Measurements from ENCODE around the gene AIG1. TPM values are rescaled to one million over a fixed set of nuclear protein-coding genes. Genes with fewer than 3 reads are reported as not detected.

AIG1 gene
- total RNA-seq, 1 donor from 2014 or later = 14.3 TPM

DNA sequence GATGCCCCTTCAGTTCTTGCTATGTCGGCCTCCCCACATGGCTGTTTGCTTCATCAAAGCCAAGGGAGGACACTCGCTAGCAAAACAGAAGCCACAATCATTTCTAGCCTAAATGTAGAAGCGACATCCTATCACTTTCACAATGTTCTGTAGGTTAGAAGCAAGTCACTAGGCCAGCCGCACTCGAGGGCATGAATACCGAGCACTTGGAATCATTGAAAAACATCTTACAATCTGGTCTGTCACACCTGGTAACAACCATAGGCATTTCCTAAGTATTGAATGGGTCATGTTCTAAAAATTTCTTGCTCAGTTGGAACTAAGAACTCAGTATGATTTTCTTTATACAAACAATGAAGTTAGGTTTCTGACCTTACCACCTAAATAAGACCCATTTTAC, 192.3 kb downstream of the AIG1 start:
- Mint-ChIP-seq H3K27ac (ENCODE audit: unreplicated experiment) (no peak overlapping the region), H3K27me3 (ENCODE audit: unreplicated experiment) (no peaks in the 10 kb centered on the region), H3K4me3 (ENCODE audit: unreplicated experiment) (no peak overlapping the region), H3K4me1 (ENCODE audit: low read depth, unreplicated experiment) (no peaks in the 10 kb centered on the region), H3K36me3 (ENCODE audit: unreplicated experiment) (no peaks in the 10 kb centered on the region), H3K9me3 (ENCODE audit: unreplicated experiment) (no peaks in the 10 kb centered on the region)
- TF ChIP-seq, protein P1, sequence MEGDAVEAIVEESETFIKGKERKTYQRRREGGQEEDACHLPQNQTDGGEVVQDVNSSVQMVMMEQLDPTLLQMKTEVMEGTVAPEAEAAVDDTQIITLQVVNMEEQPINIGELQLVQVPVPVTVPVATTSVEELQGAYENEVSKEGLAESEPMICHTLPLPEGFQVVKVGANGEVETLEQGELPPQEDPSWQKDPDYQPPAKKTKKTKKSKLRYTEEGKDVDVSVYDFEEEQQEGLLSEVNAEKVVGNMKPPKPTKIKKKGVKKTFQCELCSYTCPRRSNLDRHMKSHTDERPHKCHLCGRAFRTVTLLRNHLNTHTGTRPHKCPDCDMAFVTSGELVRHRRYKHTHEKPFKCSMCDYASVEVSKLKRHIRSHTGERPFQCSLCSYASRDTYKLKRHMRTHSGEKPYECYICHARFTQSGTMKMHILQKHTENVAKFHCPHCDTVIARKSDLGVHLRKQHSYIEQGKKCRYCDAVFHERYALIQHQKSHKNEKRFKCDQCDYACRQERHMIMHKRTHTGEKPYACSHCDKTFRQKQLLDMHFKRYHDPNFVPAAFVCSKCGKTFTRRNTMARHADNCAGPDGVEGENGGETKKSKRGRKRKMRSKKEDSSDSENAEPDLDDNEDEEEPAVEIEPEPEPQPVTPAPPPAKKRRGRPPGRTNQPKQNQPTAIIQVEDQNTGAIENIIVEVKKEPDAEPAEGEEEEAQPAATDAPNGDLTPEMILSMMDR (IDR thresholded peaks at IDR 0.05; ENCODE audit: partially characterized antibody, unreplicated experiment) = no peak
- DNase-seq = no peak

DNA sequence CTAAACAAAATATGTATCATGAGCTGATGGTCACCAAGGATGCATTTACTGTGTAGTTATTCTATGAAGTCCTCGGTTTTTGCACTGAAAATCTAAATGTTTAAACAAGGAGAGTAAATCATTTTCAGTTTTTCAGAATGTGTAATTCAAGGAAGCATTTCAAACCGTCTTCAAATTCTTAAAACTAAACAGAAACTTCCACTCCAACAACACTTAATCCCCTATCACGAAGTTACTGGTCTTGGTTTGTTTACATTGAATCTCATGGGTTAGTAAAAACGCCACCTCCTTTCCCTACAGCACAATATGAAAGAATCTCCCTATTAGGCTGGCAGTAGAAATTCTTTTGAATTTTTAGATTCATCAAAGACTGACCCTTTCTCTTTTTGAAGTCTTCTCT, 192.9 kb downstream of the AIG1 start:
- no peak overlapping the region for H3K27ac Mint-ChIP-seq (ENCODE audit: unreplicated experiment)
- H3K27me3 Mint-ChIP-seq (ENCODE audit: unreplicated experiment) = peaks cover under 1% of the 10 kb centered on the region
- TF ChIP-seq, protein P1 (IDR thresholded peaks at IDR 0.05; ENCODE audit: partially characterized antibody, unreplicated experiment) = no peak
- H3K36me3 Mint-ChIP-seq (ENCODE audit: unreplicated experiment) = no peaks in the 10 kb centered on the region
- no peaks in the 10 kb centered on the region for H3K9me3 Mint-ChIP-seq (ENCODE audit: unreplicated experiment)
- no peak overlapping the region for H3K4me3 Mint-ChIP-seq (ENCODE audit: unreplicated experiment)
- no peaks in the 10 kb centered on the region for H3K4me1 Mint-ChIP-seq (ENCODE audit: low read depth, unreplicated experiment)
- DNase-seq = no peak

DNA sequence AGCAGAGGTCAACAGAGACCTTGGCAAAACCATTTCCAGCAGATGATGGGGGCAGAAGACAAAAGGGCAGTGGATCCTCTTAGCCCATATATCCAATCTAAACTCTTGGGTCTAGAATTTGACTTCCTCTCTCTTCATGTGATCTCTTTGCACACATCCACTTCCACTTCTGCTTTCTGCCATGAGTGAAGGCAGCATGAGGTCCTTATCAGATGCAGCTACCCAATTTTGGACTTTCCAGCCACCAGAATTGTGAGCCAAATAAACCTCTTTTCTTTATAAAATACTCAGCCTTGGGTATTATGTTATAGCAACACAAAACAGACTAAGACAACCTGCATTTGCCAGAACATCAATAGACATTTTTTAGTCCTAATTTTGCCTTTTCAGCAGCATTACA, 198.3 kb downstream of the AIG1 start:
- Mint-ChIP-seq H3K27ac (ENCODE audit: unreplicated experiment) (no peak overlapping the region), H3K9me3 (ENCODE audit: unreplicated experiment) (peaks cover 2% of the 10 kb centered on the region), H3K36me3 (ENCODE audit: unreplicated experiment) (no peaks in the 10 kb centered on the region), H3K4me3 (ENCODE audit: unreplicated experiment) (no peak overlapping the region), H3K4me1 (ENCODE audit: low read depth, unreplicated experiment) (no peaks in the 10 kb centered on the region), H3K27me3 (ENCODE audit: unreplicated experiment) (peaks cover 2% of the 10 kb centered on the region)
- TF ChIP-seq, protein P1 (IDR thresholded peaks at IDR 0.05; ENCODE audit: partially characterized antibody, unreplicated experiment) = no peak
- no peak for DNase-seq

DNA sequence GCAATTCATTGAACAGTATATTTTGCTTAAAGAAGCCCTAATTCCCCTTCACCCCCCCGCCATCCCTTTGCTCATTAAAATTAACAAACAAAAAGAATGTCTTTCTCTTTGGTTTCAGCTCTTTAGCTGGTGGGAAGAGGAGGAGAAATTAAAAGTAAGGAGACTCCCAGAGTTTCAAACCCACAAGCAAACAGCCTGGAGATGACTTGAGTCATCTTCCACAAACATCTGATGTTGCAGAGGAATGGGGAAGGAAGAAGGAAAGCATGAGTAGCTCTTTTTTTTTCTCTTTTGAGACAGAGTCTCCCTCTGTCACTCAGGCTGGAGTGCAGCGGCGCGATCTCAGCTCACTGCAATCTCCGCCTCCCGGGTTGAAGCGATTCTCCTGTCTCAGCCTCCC, 200.2 kb downstream of the AIG1 start:
- Mint-ChIP-seq H3K27me3 (ENCODE audit: unreplicated experiment) (peaks cover 2% of the 10 kb centered on the region), H3K4me1 (ENCODE audit: low read depth, unreplicated experiment) (peaks cover 3% of the 10 kb centered on the region), H3K36me3 (ENCODE audit: unreplicated experiment) (no peaks in the 10 kb centered on the region), H3K4me3 (ENCODE audit: unreplicated experiment) (no peak overlapping the region), H3K27ac (ENCODE audit: unreplicated experiment) (no peak overlapping the region), H3K9me3 (ENCODE audit: unreplicated experiment) (peaks cover 2% of the 10 kb centered on the region)
- DNase-seq = no peak
- TF ChIP-seq, protein P1 (IDR thresholded peaks at IDR 0.05; ENCODE audit: partially characterized antibody, unreplicated experiment) = no peak

DNA sequence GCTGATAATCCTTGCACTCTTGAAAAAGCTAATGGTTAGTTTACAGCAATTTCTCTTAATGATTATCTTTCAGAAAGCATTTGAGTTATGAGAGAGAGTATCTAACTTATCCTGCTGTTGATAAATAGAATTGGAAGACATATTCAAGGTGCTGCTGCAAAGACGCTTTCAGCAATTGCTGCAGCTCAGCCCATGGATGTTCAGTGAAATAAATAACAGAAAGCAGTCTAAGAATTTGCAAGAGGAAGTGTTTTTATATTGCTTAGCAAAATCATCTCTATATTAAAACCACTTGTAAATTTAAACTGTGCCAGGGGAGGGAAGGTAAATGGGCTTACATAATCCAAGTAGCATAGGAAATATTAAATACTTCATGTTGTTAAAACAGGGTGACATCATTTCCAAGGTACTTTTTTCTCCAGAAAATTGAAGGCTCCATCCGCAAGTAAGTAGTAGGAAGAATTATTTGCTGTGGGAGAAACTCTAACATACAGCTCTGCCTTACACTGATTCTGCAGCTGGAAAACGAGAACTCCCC, 201.3 kb downstream of the AIG1 start:
- H3K27me3 Mint-ChIP-seq (ENCODE audit: unreplicated experiment) = peaks cover 2% of the 10 kb centered on the region
- H3K4me3 Mint-ChIP-seq (ENCODE audit: unreplicated experiment) = no peak overlapping the region
- no peak for DNase-seq
- H3K27ac Mint-ChIP-seq (ENCODE audit: unreplicated experiment) = no peak overlapping the region
- TF ChIP-seq, protein P1 (IDR thresholded peaks at IDR 0.05; ENCODE audit: partially characterized antibody, unreplicated experiment) = no peak
- peaks cover 2% of the 10 kb centered on the region for H3K9me3 Mint-ChIP-seq (ENCODE audit: unreplicated experiment)
- H3K4me1 Mint-ChIP-seq (ENCODE audit: low read depth, unreplicated experiment) = peaks cover 3% of the 10 kb centered on the region
- no peaks in the 10 kb centered on the region for H3K36me3 Mint-ChIP-seq (ENCODE audit: unreplicated experiment)
